ENCODE results near the gene LLGL2.

DNA sequence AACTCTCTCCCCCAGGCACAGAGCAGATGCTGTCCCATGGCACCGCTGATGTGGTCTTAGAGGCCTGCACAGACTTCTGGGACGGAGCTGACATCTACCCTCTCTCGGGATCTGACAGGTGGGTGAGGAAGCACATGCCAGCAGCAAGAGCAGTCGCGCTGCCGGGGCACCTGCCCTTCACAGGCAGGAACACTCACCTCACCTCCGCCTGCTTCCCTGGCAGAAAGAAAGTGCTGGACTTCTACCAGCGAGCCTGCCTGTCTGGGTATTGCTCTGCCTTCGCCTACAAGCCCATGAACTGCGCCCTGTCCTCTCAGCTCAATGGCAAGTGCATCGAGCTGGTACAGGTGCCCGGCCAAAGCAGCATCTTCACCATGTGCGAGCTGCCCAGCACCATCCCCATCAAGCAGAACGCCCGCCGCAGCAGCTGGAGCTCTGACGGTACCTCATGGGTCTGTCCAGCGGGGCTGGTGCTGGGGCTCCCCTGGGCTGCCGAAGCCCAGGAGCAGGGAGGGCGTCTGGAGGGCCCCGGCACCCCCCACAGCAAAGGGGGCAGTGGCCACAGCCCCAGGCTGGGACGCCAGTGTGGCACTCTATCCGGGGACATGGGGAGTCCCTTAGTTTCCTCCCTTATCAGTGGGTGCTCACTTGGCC lies 31.9 kb upstream of the LLGL2 start:
- TF ChIP-seq, protein P1, sequence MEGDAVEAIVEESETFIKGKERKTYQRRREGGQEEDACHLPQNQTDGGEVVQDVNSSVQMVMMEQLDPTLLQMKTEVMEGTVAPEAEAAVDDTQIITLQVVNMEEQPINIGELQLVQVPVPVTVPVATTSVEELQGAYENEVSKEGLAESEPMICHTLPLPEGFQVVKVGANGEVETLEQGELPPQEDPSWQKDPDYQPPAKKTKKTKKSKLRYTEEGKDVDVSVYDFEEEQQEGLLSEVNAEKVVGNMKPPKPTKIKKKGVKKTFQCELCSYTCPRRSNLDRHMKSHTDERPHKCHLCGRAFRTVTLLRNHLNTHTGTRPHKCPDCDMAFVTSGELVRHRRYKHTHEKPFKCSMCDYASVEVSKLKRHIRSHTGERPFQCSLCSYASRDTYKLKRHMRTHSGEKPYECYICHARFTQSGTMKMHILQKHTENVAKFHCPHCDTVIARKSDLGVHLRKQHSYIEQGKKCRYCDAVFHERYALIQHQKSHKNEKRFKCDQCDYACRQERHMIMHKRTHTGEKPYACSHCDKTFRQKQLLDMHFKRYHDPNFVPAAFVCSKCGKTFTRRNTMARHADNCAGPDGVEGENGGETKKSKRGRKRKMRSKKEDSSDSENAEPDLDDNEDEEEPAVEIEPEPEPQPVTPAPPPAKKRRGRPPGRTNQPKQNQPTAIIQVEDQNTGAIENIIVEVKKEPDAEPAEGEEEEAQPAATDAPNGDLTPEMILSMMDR (IDR thresholded peaks at IDR 0.05) = no peak
- TF ChIP-seq POLR2A (IDR thresholded peaks at IDR 0.05) (no peak), EP300 (IDR thresholded peaks at IDR 0.05) (no peak)

Measured in upper lobe of left lung (tissue), 4 donors.